H1 (cell line): ENCODE measurements around the gene RELA. TPM values are rescaled to one million over a fixed set of nuclear protein-coding genes. Genes with fewer than 3 reads are reported as not detected.

Source experiments
- CTCF ChIA-PET: fragments of 300-600 bp; sonication (Branson Sonifier 250); formaldehyde crosslinking; loops from one replicate; lab custom pipeline; 2021; ENCODE audit not compliant: partially characterized antibody; lab: Charles Lee
- POLR2A ChIA-PET: fragments of 300-600 bp; sonication (Branson Sonifier 250); formaldehyde crosslinking; loops from one replicate; lab custom pipeline; 2021; ENCODE audit warnings: inconsistent platforms; ENCODE audit not compliant: partially characterized antibody; lab: Charles Lee
- DNase-seq, 2 experiments: peaks; one replicate each; pipeline versions ENCODE4 v3.0.0 to v3.0.0-alpha.2; 2010 to 2022; ENCODE audit warnings: low spot score in 2 of 2, low read depth in 1 of 2, mixed read lengths in 1 of 2
- FAIRE-seq: peaks from 2 replicates; lab custom pipeline; 2011; peaks lifted over from hg19 to GRCh38; lab: Jason Lieb, UNC
- H2AFZ ChIP-seq: 2 replicates; pipeline ENCODE4 v1.8.1; 2012; ENCODE audit warnings: low read length, inconsistent platforms
- H2AK5ac ChIP-seq: 2 replicates; pipeline ENCODE4 v1.6.1; 2013; ENCODE audit warnings: low read depth, low read length
- H2BK120ac ChIP-seq: replicated peaks from 2 replicates; pipeline ENCODE3; 2013; ENCODE audit warnings: low read depth, low read length, inconsistent platforms
- H2BK12ac ChIP-seq: 2 replicates; pipeline ENCODE4 v1.6.1; 2013; ENCODE audit warnings: low read depth, low read length
- H2BK15ac ChIP-seq: 2 replicates; pipeline ENCODE4 v1.6.1; 2013; ENCODE audit warnings: low read length
- H2BK20ac ChIP-seq: 2 replicates; pipeline ENCODE4 v1.6.1; 2013; ENCODE audit warnings: low read length
- H2BK5ac ChIP-seq: 2 replicates; pipeline ENCODE4 v1.6.1; 2013; ENCODE audit warnings: low read depth, low read length
- H3K14ac ChIP-seq: 2 replicates; pipeline ENCODE4 v1.6.1; 2013; ENCODE audit warnings: inconsistent platforms; ENCODE audit not compliant: insufficient read length
- H3K18ac ChIP-seq: 2 replicates; pipeline ENCODE4 v1.6.1; 2013; ENCODE audit warnings: low read length; ENCODE audit errors: extremely low read depth
- H3K23ac ChIP-seq: 2 replicates; pipeline ENCODE4 v1.6.1; 2013; ENCODE audit warnings: inconsistent platforms; ENCODE audit not compliant: insufficient read length
- H3K23me2 ChIP-seq: 2 replicates; pipeline ENCODE4 v1.6.1; 2013; ENCODE audit warnings: low read depth, low read length
- H3K27ac ChIP-seq: 2 replicates; pipeline ENCODE4 v1.6.1; 2011; ENCODE audit warnings: low read depth, low read length, inconsistent platforms
- H3K27me3 ChIP-seq, 4 experiments: replicated peaks in 1 of 4; 1 replicate in 1 of 4; 2 replicates in 3 of 4; pipeline versions ENCODE4 v1.6.1 to v1.8.1; 2011 to 2013; ENCODE audit warnings: low read length in 3 of 4, mild to moderate bottlenecking in 3 of 4, inconsistent platforms in 2 of 4, mixed read lengths in 2 of 4, moderate library complexity in 1 of 4; ENCODE audit not compliant: control insufficient read depth in 3 of 4, insufficient read depth in 3 of 4; ENCODE audit errors: extremely low read depth in 1 of 4
- H3K36me3 ChIP-seq, 4 experiments: 2 replicates each; pipeline versions ENCODE4 v1.6.1 to v1.8.1; 2011 to 2013; ENCODE audit warnings: mild to moderate bottlenecking in 4 of 4, low read length in 3 of 4, moderate library complexity in 2 of 4, control low read depth in 1 of 4, inconsistent platforms in 1 of 4; ENCODE audit not compliant: insufficient read depth in 4 of 4, control insufficient read depth in 2 of 4
- H3K4ac ChIP-seq: replicated peaks from 2 replicates; pipeline ENCODE3; 2013; ENCODE audit warnings: low read length, low read depth, mixed read lengths, inconsistent platforms; ENCODE audit not compliant: insufficient read length
- H3K4me1 ChIP-seq, 4 experiments: replicated peaks in 1 of 4; 1 replicate in 1 of 4; 2 replicates in 3 of 4; pipeline versions ENCODE4 v1.6.1 to v1.8.1; 2011 to 2013; ENCODE audit warnings: low read length in 3 of 4, inconsistent platforms in 2 of 4, mixed read lengths in 1 of 4; ENCODE audit not compliant: insufficient read depth in 4 of 4, control insufficient read depth in 3 of 4
- H3K4me2 ChIP-seq, 2 experiments: 2 replicates each; pipeline versions ENCODE4 v1.6.1 to v1.8.1; 2011 to 2013; ENCODE audit warnings: low read depth in 2 of 2, low read length in 2 of 2, control low read depth in 1 of 2, inconsistent platforms in 1 of 2, mild to moderate bottlenecking in 1 of 2; ENCODE audit not compliant: insufficient read depth in 1 of 2
- H3K4me3 ChIP-seq, 4 experiments: fragments of 200-600, 300-600 bp in 1 of 4; sonication (generic), shearing (Covaris generic), sonication (Bioruptor Twin) in 1 of 4; 2 replicates each; pipeline versions ENCODE4 v1.5.1 to v1.8.1; 2011 to 2016; ENCODE audit warnings: low read length in 4 of 4, low read depth in 3 of 4, control low read depth in 2 of 4, inconsistent platforms in 2 of 4, mild to moderate bottlenecking in 2 of 4, mixed read lengths in 1 of 4, moderate library complexity in 1 of 4; ENCODE audit not compliant: insufficient read depth in 2 of 4; ENCODE audit errors: extremely low read depth in 1 of 4
- H3K56ac ChIP-seq: replicated peaks from 2 replicates; pipeline ENCODE3; 2013; ENCODE audit warnings: low read depth, mild to moderate bottlenecking, mixed read lengths, low read length, inconsistent platforms; ENCODE audit not compliant: insufficient read length
- H3K79me1 ChIP-seq: 2 replicates; pipeline ENCODE4 v1.6.1; 2013; ENCODE audit warnings: low read depth, low read length, control low read depth
- H3K79me2 ChIP-seq, 2 experiments: 2 replicates each; pipeline versions ENCODE4 v1.6.1 to v1.8.1; 2012 to 2013; ENCODE audit warnings: low read length in 2 of 2, mild to moderate bottlenecking in 2 of 2, inconsistent platforms in 1 of 2; ENCODE audit not compliant: insufficient read depth in 2 of 2, control insufficient read depth in 1 of 2
- H3K9ac ChIP-seq, 4 experiments: replicated peaks in 1 of 4; 1 replicate in 1 of 4; 2 replicates in 3 of 4; pipeline versions ENCODE4 v1.6.1 to v1.8.1; 2011 to 2013; ENCODE audit warnings: low read depth in 3 of 4, low read length in 3 of 4, control low read depth in 2 of 4, mild to moderate bottlenecking in 2 of 4, moderate library complexity in 2 of 4, inconsistent platforms in 1 of 4; ENCODE audit errors: extremely low read depth in 1 of 4
- H3K9me3 ChIP-seq, 2 experiments: 2 replicates each; pipeline versions ENCODE4 v1.6.1 to v1.8.1; 2012 to 2013; ENCODE audit warnings: mild to moderate bottlenecking in 2 of 2, moderate library complexity in 2 of 2, control low read depth in 1 of 2, inconsistent platforms in 1 of 2, low read depth in 1 of 2, low read length in 1 of 2, mixed read lengths in 1 of 2; ENCODE audit not compliant: insufficient read depth in 2 of 2
- H4K20me1 ChIP-seq, 2 experiments: replicated peaks in 1 of 2; 2 replicates each; pipeline versions ENCODE3 to v1.8.1; 2011 to 2013; ENCODE audit warnings: inconsistent platforms in 2 of 2, low read length in 2 of 2, mild to moderate bottlenecking in 1 of 2; ENCODE audit not compliant: insufficient read depth in 2 of 2, control insufficient read depth in 1 of 2
- H4K5ac ChIP-seq: 2 replicates; pipeline ENCODE4 v1.6.1; 2013; ENCODE audit warnings: low read length, low read depth, mixed read lengths, inconsistent platforms; ENCODE audit not compliant: insufficient read length
- H4K8ac ChIP-seq: 2 replicates; pipeline ENCODE4 v1.8.0; 2013; ENCODE audit warnings: mild to moderate bottlenecking, moderate library complexity, low read length, inconsistent platforms; ENCODE audit not compliant: insufficient read depth; ENCODE audit errors: extremely low read depth
- H4K91ac ChIP-seq: replicated peaks from 2 replicates; pipeline ENCODE3; 2013; ENCODE audit warnings: low read length, mixed read lengths, inconsistent platforms; ENCODE audit not compliant: insufficient read length
- BRCA1 ChIP-seq: IDR thresholded peaks from 2 replicates; pipeline ENCODE4 v1.6.1; 2012; ENCODE audit warnings: low read depth, low read length, improper control_type of control experiment
- EGR1 ChIP-seq: IDR thresholded peaks from 2 replicates; pipeline ENCODE4 v1.6.1; 2011; ENCODE audit warnings: low read depth, low read length, borderline replicate concordance
- GABPA ChIP-seq: IDR thresholded peaks from 2 replicates; pipeline ENCODE4 v1.6.1; 2011; ENCODE audit warnings: mild to moderate bottlenecking, low read length, moderate library complexity, borderline replicate concordance; ENCODE audit not compliant: insufficient read depth
- RXRA ChIP-seq: IDR thresholded peaks from 2 replicates; pipeline ENCODE4 v1.6.1; 2011; ENCODE audit warnings: low read depth, mild to moderate bottlenecking, low read length, moderate library complexity; ENCODE audit not compliant: insufficient read depth
- TAF1 ChIP-seq: IDR thresholded peaks from 2 replicates; pipeline ENCODE4 v1.6.1; 2011; ENCODE audit warnings: mild to moderate bottlenecking, low read depth, low read length
- TBP ChIP-seq: IDR thresholded peaks from 2 replicates; pipeline ENCODE4 v1.6.1; 2011; ENCODE audit warnings: low read depth, low read length, improper control_type of control experiment
- TEAD4 ChIP-seq: IDR thresholded peaks from 2 replicates; pipeline ENCODE4 v1.6.1; 2012; ENCODE audit warnings: low read depth, low read length, inconsistent platforms, mixed read lengths
- WGBS, 2 experiments: shearing (Covaris generic) in 1 of 2; methylation state at CpG; one replicate each; pipeline versions ENCODE4 v1.1.6 to v1.1.7; 2013 to 2015; ENCODE audit warnings: low lambda C conversion rate in 2 of 2, mixed read lengths in 2 of 2, inconsistent platforms in 1 of 2, low coverage in 1 of 2, missing lambda C conversion rate in 1 of 2; ENCODE audit not compliant: insufficient replicate concordance in 2 of 2, insufficient coverage in 1 of 2, insufficient read length in 1 of 2; ENCODE audit errors: extremely low coverage in 1 of 2, missing lambda C conversion rate in 1 of 2; 5-methylcytosine and 5-hydroxymethylcytosine counted together
- polyA plus RNA-seq, 7 experiments: library from polyadenylated mRNA; depleted of rRNA in 3 of 7; stranded (reverse) in 5 of 7; unstranded in 2 of 7; fragments of >200 nt in 5 of 7; fragments of 200-250 nt in 2 of 7; gene quantifications; 1 replicate in 5 of 7; 2 replicates in 1 of 7; 4 replicates in 1 of 7; pipeline versions ENCODE4 v1.2.1 to v1.2.3, GENCODE V29; 2011 to 2013; ENCODE audit warnings: missing spikeins in 2 of 7, mixed read lengths in 2 of 7
- total RNA-seq: library from RNA; stranded (reverse); fragmentation: NEBNext Ultra II Directional; extraction: Animal tissue kit (Norgen Biotek cat#: 25700); gene quantifications from 2 replicates; pipeline ENCODE4 v1.2.1, GENCODE V29; 2021
- TF ChIP-seq, protein P1 (sequence below): IDR thresholded peaks from 2 replicates; pipeline ENCODE4 v1.6.1; 2011; ENCODE audit warnings: low read length, improper control_type of control experiment
- TF ChIP-seq, protein P2 (sequence below): IDR thresholded peaks from 2 replicates; pipeline ENCODE4 v1.6.1; 2012; ENCODE audit warnings: low read length, inconsistent platforms
- TF ChIP-seq, protein P3 (sequence below): IDR thresholded peaks from 2 replicates; pipeline ENCODE4 v1.6.1; 2012; ENCODE audit warnings: inconsistent platforms

Gene RELA
- total and polyA plus RNA-seq, 2 of the 8 experiments (the other 6 are each of a cell fraction or from before 2014, with no cell fraction given): 21.9 to 27.5 TPM

DNA sequence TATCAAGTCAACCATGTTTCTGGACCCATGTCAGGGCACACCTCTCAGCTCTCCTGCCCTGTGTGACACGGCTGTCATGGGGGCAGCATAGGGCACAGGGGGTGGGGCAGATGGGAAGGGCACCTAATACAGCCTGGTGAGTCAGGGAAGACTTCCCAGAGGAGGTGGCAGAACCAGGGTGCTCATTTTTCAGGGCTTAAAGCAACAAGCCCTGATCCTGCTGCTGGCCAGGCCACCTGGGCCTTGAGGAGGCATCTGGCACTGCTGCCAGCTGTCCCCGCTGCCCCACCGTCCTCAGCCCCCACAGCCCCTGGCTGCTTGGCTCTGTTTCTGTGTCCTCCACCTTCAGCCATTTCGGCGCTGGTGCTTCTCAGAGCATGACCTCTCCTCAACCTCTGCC, 53.1 kb downstream of the RELA start:
- no peak overlapping the region for H2AFZ ChIP-seq
- no peak overlapping the region for H3K4me3 ChIP-seq
- H3K27ac ChIP-seq: no peak overlapping the region
- 0 out of 2 replicates have a peak overlapping the region, but pooled peaks have one; percentile 9 for H4K8ac ChIP-seq
- H3K9me3 ChIP-seq: no peaks in the 10 kb centered on the region
- H3K23ac ChIP-seq: no peak overlapping the region
- FAIRE-seq: no peak
- no peak overlapping the region for H4K91ac ChIP-seq
- no peak overlapping the region for H2BK12ac ChIP-seq
- H2BK5ac ChIP-seq: no peak overlapping the region
- H3K27me3 ChIP-seq: no peaks in the 10 kb centered on the region; a peak in 1 of 7 replicates
- no peak overlapping the region for H2BK15ac ChIP-seq
- H3K14ac ChIP-seq: no peak overlapping the region
- ChIA-PET POLR2A (interaction anchor here (0.7 to 2.1 kb wide), 7 partner anchors 9 to 69 kb away, joined by 3 to 6 read pairs (median 4); partner anchors contain the start of gene KCNK7), CTCF (interaction anchor here (0.9 to 14.8 kb wide), 5 partner anchors 13 to 170 kb away, joined by 3 to 227 read pairs (median 3); partner anchors contain the start of genes KCNK7 and SIPA1)
- H4K5ac ChIP-seq: no peak overlapping the region
- no peak overlapping the region for H3K18ac ChIP-seq
- peaks cover 15% of the 10 kb centered on the region for H3K23me2 ChIP-seq
- peaks cover 2 to 14% (median 5%) of the 10 kb centered on the region in 4 experiments; a peak in 4 of 8 replicates for H3K36me3 ChIP-seq
- DNase-seq: no peak
- H3K4ac ChIP-seq: no peak overlapping the region
- no peak overlapping the region for H3K9ac ChIP-seq
- WGBS, 2 experiments: 85% methylated on average over 4 of the region's 5 CpGs; no CpG with 5 or more reads in 1 of the 2 experiments
- peaks cover 5 to 11% of the 10 kb centered on the region in 2 experiments; a peak in 2 of 4 replicates for H3K79me2 ChIP-seq
- no peak overlapping the region for H3K4me2 ChIP-seq
- no peak overlapping the region for H2BK120ac ChIP-seq
- no peak overlapping the region for H2BK20ac ChIP-seq
- H3K4me1 ChIP-seq: peaks cover 0 to 30% (median 13%) of the 10 kb centered on the region in 4 experiments; a peak in 6 of 7 replicates
- peaks cover 23% of the 10 kb centered on the region for H3K79me1 ChIP-seq
- H2AK5ac ChIP-seq: no peak overlapping the region
- peaks cover 5 to 23% of the 10 kb centered on the region in 2 experiments for H4K20me1 ChIP-seq
- H3K56ac ChIP-seq: no peak overlapping the region
- TF ChIP-seq EGR1 (no peak), BRCA1 (no peak), RXRA (no peak), TEAD4 (no peak), TBP (no peak), GABPA (no peak), TAF1 (no peak)
- TF ChIP-seq, protein P1, sequence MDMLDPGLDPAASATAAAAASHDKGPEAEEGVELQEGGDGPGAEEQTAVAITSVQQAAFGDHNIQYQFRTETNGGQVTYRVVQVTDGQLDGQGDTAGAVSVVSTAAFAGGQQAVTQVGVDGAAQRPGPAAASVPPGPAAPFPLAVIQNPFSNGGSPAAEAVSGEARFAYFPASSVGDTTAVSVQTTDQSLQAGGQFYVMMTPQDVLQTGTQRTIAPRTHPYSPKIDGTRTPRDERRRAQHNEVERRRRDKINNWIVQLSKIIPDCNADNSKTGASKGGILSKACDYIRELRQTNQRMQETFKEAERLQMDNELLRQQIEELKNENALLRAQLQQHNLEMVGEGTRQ: no peak
- TF ChIP-seq, protein P2, sequence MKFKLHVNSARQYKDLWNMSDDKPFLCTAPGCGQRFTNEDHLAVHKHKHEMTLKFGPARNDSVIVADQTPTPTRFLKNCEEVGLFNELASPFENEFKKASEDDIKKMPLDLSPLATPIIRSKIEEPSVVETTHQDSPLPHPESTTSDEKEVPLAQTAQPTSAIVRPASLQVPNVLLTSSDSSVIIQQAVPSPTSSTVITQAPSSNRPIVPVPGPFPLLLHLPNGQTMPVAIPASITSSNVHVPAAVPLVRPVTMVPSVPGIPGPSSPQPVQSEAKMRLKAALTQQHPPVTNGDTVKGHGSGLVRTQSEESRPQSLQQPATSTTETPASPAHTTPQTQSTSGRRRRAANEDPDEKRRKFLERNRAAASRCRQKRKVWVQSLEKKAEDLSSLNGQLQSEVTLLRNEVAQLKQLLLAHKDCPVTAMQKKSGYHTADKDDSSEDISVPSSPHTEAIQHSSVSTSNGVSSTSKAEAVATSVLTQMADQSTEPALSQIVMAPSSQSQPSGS: no peak
- TF ChIP-seq, protein P3, sequence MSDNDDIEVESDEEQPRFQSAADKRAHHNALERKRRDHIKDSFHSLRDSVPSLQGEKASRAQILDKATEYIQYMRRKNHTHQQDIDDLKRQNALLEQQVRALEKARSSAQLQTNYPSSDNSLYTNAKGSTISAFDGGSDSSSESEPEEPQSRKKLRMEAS: no peak
